Measurements from ENCODE around the gene TMED1. TPM values are rescaled to one million over a fixed set of nuclear protein-coding genes. Genes with fewer than 3 reads are reported as not detected.

TMED1 gene
- total and polyA plus RNA-seq, 9 of the 15 experiments (the other 6 are each of a cell fraction or from before 2014, with no cell fraction given) = 0.86 to 30.2 (median 23.5) TPM

- Histone ChIP-seq H3K9me3 (replicated peaks; ENCODE audit: control insufficient read depth, insufficient read depth, low read depth, low read length) (no peaks in the 10 kb centered on the region), H2AFZ (ENCODE audit: low read depth, low read length) (no peak overlapping the region), H3K36me3 (ENCODE audit: control insufficient read depth, insufficient read depth, low read length) (peaks cover 75% of the 10 kb centered on the region; the same call in 2 of the 3 replicates), H3K9me1 (ENCODE audit: control insufficient read depth, insufficient read depth, low read length) (no peaks in the 10 kb centered on the region), H3K9ac (ENCODE audit: insufficient read depth in 1 of 2, low read depth in 2 of 2, low read length in 2 of 2) (peak overlapping the region in 1 of 2 experiments; percentile 40; a peak in 2 of 4 replicates), H3K79me2 (ENCODE audit: control insufficient read depth, insufficient read depth, low read length) (peaks cover 7% of the 10 kb centered on the region; the same call in 2 of the 3 replicates), H3K4me3 (no peak overlapping the region), H3K4me1 (replicated peaks in 1 of 2; ENCODE audit: control insufficient read depth in 2 of 2, insufficient read depth in 2 of 2, low read length in 2 of 2) (peaks cover 4 to 55% of the 10 kb centered on the region in 2 experiments; a peak in 4 of 5 replicates), H3K27ac (ENCODE audit: extremely low read depth, low read depth, low read length) (no peak overlapping the region), H4K20me1 (replicated peaks; ENCODE audit: control insufficient read depth, insufficient read depth, low read length) (peaks cover 7% of the 10 kb centered on the region; the same call in 1 of the 2 replicates), H3K27me3 (ENCODE audit: control insufficient read depth in 2 of 2, insufficient read depth in 2 of 2, low read length in 2 of 2) (no peaks in the 10 kb centered on the region), H3K4me2 (ENCODE audit: insufficient read depth, low read length) (no peak overlapping the region)
- POLR2A ChIA-PET = interaction anchor here (0.6 to 7.4 kb wide), 4 partner anchors 8 to 65 kb away, joined by 4 to 58 read pairs (median 6); no protein-coding TSS in a partner anchor
- TSS peak; percentile 52 for BruUV-seq (replicated peaks)
- 97% methylated on average over 21 of the region's 33 CpGs for WGBS (ENCODE audit: insufficient coverage, low coverage, missing lambda C conversion rate)
- FAIRE-seq = no peak
- CTCF ChIA-PET (ENCODE audit: low intra/inter-chr PET ratio) = no interaction called here
- in situ Hi-C loops (cut with MboI) (no loop called here), intact Hi-C loops (cut with micrococcal nuclease) (no loop called here)
- peak in 1 of 4 experiments; percentile 22 for DNase-seq (ENCODE audit: extremely low read depth in 1 of 4, low spot score in 3 of 4)
- ATAC-seq = no peak
- no peak for TF ChIP-seq GMEB1 (CRISPR knock-in tag; IDR thresholded peaks at IDR 0.05)
- TF ChIP-seq CTCF (IDR thresholded peaks at IDR 0.05 in 2 of 3, conservative IDR thresholded peaks at IDR 0.05 in 1 of 3; ENCODE audit: insufficient read depth in 2 of 3, low read depth in 1 of 3, low read length in 3 of 3) = peak in 1 of 3 experiments; percentile 10; a peak in 1 of 6 replicates
- no peak for TF ChIP-seq KLF16 (IDR thresholded peaks at IDR 0.05)
- TF ChIP-seq ZNF740 (CRISPR knock-in tag; IDR thresholded peaks at IDR 0.05) = peak; percentile 51; the same call in 1 of the 2 replicates
- TF ChIP-seq ZNF740 (tag; IDR thresholded peaks at IDR 0.05) = no peak
- no peak for TF ChIP-seq ZNF384 (IDR thresholded peaks at IDR 0.05; ENCODE audit: low read depth, low read length)
- no peak for TF ChIP-seq ZNF232 (CRISPR knock-in tag; IDR thresholded peaks at IDR 0.05)
- TF ChIP-seq ZBTB33 (CRISPR knock-in tag; IDR thresholded peaks at IDR 0.05) = 0 out of 2 replicates have a peak, but pooled peaks have one; percentile 40
- no peak for TF ChIP-seq NFE2L1 (tag; IDR thresholded peaks at IDR 0.05; ENCODE audit: borderline replicate concordance, low read depth)
- no peak for TF ChIP-seq ZNF717 (CRISPR knock-in tag; IDR thresholded peaks at IDR 0.05)
These were observed 4.9 kb downstream of the TMED1 start for GRCh38 chr19:10830931-10831779.

All from K562 (cell line).